NCI-H1694 (cell line): ENCODE results near the gene TCEA2.

Source experiments
- DNase-seq: peaks from one replicate; lab custom pipeline; 2025; lab: John Stamatoyannopoulos, UW

The TCEA2 gene

DNA sequence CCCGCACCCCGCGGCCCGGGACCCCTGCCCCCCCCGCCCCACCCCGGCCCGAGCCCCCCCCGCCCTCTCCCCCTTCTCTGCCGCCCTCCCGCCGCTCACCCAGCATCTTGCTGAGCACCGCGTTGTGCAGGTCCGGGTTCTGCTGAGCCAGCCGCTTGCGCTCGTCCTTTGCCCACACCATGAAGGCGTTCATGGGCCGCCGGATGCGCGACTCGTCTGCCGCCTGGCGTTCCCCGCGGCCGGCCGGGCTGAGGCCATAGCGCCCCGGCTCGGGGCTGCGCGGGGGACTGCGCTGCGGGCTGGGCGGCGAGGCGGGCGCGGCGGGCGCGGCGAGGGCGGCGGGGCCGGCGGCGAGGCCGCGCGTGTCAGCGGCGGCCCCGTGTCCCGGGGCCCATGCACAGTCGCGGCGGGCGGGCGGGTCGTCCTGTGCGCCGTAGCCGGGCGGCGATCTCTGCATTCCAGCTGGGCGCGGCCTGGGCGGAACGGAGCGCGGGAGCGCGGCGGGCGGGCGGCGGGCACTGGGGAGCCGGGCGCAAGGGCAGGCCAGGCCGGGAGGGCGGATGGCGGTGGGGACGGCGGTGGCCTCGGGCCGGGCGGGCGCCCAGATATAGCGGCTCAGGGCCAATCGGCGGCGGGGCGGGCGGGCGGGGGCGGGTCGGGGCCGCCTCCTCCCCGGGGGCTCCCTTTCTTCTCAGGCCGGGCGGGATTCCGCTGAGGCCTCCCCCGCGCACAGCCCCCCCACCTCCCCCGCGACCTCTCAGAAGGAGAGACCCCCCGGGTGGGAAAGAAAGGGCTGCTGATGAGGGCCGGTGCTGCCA lies 13.7 kb upstream of the TCEA2 start, which contains the start of gene SOX18:
TSS of gene SOX18 (minus strand) at position 580 of the 818 bp plus-strand sequence. CDS start at position 457, 123 bp downstream.
- DNase-seq: no peak

DNA sequence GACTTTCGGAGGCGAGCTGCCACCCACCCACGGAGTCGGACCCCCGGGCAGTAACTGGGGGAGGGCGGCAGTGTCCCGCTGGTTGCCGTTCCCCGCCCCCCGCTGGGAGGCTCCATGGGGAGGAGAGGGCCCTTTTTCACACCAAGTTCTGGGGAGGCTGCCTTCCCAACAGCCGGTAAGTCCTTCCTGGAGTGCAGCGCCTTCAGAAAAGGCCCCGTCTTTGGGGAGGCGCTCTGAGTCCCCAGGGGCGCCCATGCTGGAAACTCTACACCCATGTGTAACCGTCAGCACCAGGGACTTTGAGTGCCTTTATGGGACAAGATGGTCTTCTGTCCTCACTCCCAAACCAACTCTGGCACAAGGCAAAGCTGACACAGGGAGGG lies 13.1 kb upstream of the TCEA2 start:
- DNase-seq: no peak

DNA sequence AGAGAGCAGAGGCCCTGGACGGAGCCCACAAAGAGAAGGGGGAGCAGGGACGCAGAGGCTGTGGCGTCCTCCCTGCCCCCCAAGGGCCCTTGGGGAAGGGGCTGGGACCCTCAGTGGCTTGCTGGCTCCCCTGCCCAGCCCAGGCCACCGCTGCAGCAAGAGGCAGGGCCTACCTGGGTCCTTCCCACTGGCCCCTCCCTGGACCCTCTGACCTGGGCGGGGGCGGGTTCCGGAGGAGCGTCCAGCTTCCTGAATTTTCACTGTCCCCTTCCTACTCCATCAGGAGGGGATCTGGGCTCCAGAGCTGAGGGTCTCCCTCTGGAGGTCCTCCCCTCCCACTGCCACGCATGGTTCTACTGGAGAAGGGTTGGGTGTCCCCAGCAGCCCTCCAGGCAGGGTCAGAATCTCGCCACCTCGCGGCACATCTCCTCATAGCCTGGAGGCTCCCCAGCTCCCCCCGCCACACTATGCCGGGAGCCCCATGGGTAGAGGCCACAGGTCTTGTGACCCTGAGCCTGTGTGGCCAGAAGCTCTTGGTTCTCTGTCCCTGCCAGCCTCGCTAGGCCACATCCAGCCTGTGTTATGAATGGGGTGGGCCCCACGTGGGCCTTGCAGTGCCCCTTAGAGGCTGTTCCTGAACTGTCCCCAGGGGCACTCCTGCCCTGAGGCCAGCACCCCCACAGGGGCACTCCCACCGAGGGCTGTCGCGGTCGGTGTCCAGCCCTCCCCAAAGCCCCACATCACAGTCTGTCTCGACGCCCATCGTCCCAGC lies 12.6 kb upstream of the TCEA2 start:
- DNase-seq: no peak

DNA sequence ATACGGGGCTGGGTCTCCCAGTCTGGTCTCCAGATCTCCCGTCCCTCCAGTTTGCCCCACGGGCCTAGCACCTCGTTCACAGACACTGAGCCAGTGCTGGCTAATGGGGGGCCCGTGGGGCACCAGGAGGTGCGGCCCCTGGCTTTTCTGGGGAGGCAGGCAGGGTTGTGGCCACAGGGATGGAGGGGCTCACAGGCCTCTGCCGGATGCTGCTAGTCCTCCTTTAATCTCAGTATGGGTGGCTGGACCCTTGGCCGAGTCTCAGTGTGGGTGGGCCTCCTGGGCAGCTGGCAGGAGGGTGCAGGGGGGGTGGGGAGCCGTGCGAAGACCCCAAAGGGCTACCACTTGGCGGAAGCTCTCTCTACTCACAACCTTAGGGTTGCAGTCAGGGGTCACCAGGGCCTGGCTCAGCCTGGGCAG lies 12.0 kb upstream of the TCEA2 start:
- no peak for DNase-seq

DNA sequence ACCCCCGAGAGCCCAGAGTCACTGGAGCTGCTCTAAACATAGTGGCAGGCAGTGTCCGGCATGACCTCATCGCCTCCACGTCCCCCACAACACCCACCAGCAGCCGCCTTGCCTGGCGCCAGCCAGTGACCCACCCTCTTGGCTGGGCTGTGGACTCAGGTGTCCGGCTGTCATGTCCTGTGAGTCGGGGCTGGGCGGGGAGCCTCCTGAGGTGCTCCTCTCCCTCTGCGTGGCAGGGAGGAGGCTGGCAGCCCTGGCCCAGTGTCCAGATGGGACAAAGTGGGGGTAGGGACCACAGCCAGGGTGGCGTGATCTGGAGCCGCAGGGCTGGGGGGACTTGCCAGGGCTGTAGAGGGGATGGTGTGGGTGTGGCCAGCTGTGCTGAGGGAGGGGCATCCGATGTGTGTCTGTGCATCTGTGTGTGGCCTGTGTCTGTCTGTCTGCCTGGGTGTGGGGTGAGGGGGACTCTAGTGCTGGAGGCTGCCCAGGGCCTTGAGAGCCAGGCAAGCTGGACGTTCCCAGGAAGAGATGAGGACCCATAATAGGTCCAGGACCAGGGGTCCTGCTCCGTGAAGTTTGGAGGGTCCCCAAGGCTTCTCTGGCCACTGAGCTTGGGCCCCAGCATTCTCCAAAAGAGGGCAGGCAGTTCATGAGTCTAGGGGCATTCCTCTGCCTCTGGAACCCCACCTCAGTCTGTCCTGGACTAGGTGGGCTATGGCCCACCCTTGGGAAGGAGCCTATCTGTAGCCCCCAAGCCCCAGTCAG lies 11.3 kb upstream of the TCEA2 start:
- DNase-seq: no peak

DNA sequence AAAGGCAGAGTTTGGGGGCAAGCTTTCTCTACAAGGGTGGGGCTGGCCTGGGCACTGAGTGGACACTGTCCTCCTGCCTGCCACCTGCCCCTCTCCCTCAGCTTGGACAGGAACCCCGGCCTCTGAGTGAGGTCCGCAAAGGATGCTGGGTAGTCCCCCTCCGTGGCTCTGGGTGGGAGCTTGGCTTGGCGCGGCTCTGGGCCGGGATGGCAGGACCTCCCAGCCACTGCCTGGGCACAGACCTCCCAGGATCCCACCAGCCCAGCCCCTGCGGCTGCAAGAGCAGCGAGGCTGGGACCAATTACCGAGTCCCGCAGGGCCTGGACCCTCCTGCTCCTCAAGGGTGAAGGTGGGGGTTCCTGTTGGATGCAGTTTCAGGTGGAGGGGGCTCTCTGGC lies 10.7 kb upstream of the TCEA2 start:
- no peak for DNase-seq

DNA sequence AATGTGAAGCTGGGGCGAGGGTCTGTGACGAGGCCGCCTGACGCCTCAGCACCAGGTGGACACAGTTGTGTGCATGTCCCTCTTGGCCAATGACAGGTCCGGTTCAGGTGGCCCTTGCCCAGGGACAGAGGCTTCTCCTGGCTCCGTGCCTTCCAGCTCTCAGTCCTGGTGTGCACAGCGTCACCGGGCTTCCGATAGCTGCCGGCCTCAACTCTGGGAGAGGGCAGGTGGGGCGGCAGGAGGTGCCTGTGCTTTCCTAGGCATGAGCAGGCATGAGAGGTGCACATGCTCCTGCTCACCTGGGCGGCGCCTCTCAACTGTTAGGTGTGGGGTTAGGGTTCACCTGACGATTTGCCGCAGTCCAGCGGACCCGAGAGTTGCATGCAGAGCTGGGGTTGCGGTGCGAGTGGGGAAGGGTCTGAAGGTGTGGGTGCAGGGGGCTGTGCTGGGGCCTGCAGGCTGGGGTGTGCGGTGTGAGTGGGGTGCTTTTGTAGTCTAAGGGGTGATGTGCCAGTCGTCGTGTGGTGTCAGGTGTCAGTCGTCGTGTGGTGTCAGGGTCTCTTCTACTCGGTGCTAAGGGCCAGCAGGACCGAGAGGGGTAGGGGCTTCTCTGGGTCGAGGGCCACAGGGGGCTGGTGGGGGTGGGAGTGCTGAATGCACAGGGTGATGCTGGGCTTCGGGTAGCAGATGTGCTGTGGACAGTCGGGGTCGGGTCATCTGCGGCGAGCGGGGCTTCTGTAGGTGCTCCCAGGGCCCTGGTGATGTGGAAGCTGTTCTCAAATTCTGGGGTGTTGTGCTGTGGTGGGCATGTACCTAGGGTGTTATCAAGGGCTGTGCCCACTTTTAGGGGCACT lies 9.8 kb upstream of the TCEA2 start:
- DNase-seq: no peak

DNA sequence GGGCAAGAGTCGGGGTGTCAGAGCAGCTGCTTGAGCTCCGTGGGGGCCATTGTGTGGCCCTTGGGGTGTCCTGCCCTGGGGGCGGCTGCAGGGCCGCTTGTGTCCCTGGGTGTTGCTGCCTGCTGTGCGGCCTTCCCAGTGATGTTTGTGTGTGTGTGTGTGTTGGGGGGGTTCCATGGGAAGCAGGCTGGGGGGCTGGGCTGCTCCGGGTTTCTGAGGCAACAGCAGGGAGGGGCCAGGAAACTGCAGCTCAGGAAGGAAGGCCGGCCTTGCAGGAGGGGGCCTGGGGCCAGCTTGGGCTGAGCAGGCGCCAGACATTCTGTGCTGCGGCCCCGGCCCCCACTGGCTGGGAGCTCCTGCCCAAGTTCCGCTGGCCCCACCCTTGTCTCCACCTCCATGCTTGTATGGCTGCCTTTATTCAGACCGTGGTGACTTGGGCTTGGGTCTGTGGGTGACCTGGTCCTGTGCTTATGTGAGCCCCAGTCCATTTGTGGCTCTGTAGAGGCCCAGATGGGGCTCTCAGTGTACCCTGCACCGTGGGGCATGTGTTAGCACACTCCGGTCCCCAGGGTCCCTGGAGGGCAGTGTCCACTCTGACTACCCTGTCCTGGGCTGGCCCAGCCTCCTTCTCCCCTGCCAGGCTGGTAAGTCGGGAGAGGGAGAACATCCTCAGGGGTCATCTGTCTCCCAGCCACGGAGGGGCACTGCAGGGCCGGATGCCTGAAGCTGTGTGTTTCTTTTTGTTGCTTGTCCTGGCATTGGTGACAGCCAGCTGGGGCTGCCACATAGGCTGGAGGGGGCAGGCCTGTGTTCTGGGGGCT lies 8.9 kb upstream of the TCEA2 start:
- DNase-seq: no peak

DNA sequence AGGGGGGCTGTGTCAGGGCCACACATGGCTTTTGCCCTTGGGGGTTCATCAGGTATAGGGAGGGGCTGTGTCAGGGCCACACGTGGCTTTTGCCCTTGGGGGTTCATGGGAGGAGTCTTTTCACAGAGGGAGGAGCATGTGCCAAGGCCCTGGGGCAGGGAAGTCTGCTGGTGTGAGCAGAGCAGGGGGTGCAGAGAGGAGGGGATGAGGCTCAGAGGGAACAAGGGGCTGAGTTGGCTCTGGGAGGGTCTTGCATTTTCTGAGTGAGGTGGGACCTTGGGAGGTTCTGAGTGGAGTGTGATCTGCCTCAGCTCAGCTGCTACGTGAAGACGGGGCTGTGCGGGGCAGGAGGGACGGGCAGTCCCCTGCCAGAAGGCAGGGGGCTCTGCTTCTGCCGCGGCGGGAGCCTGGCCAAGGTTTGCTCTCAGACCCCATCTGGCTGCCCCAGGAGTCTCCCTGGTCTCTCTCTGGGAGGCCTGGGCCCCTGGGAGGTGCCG lies 7.6 kb upstream of the TCEA2 start:
- DNase-seq: no peak

DNA sequence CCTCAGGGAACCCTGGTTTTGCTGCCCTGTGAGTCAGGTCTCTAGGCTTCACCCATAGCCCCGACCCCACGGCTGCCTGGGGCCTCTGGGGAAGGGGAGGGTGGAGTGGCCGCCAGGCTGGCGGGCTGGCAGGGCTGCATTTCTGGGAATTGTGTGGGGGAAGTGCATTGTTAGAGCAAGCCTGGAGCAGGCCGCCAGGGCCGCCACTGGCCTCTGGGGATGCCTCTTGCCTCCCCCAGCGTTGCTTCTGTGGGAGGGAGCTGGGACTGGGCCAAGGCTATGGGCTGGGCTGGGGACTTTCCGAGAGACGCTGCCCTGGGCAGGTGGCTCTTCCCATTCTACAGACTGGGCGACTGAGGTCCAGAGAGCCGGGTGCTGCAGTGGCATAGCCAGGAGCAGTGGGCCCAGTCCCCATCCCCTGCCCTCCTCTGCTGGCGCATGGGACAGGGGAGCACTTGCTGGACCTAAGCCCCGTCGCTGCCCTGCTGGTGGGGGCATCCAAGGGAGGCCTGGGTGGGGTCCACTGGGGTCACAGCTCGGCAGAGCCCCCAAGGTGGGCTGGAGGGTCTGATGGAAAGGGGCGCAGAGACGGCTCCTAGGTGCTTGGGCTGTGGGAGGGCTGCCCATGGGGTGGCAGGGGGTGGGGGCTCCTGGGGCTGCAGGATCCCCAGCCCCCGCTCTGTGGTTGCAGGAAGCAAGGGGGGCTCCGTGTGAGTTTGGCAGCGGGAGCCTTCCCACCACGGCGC lies 6.9 kb upstream of the TCEA2 start:
- DNase-seq: peak; percentile 22

DNA sequence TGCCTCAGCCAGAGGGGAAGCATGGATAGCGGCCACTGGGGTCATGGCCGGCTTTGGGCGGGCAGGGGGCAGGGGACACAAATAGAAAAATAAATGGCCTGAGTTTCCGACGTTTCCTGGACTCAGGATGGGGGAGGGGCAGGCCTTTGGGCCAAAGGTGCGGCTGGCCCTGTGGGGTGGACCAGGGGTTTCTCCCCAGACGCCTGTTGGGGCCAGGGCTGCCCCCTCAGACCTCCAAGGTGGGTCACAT lies 6.4 kb upstream of the TCEA2 start:
- DNase-seq: no peak

DNA sequence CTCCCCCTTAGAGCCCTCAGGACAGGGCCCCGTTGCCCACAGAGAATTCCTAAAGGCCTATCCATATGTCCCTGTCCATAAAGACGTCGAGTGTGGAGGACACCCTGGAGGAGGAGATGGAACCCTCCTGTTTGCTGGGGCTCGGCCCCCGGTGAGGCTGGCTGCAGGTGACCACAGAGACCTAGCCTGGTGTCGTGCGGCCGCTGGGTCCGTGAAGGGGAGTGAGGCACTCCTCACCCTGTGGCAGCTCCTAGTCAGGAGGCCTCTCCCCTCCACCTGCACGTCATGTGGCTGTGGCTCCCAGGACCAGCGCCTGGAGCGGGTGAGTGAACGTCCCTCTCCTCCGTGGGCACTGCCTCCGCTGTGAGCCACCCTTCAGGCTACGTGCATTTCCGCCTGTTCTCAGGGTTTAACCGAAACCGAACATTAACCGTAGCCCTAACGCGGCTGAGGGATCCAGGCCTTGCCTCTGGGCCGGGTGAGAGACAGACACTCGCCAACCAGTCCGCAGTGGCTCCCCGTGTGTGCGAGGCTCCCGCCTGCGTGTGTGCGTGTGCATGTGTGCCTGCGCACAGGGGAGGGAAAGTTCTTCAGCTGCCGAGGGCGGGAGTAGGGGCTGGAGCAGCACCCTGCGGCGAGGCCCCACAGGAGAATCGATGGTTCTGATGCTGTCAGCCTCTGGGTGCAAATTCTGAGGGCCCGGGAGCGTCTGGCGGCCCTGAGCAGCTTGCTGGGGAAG lies 5.9 kb upstream of the TCEA2 start:
- DNase-seq: no peak

DNA sequence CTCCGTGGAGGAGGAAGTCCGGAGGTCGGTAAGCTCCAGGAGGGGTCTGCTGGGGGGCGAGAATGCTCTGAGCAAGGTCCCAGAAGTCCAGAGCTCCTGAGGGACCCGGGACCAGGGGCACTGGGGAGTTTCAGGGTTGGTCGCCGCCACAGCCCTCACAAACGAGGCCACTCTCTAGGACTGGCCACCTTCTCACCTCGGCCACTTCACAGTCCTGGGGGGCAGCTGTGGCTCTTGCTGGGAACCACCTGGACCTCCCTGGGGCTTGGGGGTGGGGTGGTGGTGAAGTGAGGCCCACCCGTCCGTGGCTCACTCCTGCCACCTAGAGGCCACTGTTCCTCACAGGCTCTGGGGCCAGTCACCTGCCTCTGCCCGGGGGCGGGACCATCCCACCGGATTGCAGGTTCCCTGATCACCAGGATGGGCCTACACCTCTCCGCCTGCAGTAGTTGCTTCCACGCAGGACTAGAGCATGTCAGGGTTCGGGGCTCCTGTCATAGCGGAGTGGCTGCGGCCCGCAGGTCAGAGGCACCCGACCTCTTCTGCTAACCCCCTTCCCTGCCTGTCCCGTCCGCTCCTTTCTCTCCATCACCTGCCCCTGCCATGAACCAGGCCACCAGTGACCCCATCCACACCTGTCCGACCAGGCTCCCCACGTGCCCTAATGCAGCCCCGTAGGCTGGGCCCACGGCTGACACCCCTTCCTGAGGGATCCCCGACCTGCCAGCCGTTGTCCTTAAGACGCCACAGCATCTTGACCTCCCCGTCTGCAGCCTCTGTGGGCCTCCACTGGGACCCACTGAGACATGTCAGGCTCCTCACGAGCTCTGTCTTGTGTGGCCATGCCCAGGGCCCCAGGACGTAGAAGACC lies 5.1 kb upstream of the TCEA2 start:
- peak; percentile 40 for DNase-seq

DNA sequence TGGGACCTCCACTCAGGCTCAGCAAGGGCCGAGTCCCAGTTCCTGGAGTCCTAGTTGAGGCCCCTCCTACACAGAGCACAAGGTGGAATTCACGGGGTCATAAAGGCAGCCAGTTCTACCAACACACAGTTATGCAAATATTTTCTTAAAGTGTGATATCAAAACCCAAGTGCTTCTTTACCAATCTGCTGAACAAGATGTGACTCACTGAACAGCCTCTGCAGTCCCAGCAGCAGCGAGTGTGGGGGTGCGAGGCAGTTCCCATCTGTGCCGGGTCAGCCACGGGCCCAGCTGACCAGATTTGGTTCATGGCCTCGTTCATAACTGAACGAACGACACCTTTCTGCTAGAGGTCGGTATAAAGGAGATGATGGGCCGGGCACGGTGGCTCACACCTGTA lies 4.5 kb upstream of the TCEA2 start:
- no peak for DNase-seq

DNA sequence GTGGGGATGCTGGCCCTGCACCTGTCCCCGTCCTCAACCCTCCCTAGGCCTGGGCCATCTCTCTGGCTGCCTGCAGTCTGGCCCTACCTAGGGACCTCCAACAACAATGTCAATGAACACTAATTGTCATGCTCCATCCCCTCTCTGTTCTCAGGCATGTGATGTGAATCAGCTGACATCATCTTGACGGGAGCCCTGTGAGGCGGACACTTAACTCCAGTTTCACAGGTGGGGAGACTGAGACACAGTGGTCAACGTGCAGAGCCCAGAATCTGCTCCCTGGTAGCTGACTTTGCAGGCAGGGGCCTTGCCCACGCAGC lies 762 bp upstream of the TCEA2 start:
- DNase-seq: no peak

DNA sequence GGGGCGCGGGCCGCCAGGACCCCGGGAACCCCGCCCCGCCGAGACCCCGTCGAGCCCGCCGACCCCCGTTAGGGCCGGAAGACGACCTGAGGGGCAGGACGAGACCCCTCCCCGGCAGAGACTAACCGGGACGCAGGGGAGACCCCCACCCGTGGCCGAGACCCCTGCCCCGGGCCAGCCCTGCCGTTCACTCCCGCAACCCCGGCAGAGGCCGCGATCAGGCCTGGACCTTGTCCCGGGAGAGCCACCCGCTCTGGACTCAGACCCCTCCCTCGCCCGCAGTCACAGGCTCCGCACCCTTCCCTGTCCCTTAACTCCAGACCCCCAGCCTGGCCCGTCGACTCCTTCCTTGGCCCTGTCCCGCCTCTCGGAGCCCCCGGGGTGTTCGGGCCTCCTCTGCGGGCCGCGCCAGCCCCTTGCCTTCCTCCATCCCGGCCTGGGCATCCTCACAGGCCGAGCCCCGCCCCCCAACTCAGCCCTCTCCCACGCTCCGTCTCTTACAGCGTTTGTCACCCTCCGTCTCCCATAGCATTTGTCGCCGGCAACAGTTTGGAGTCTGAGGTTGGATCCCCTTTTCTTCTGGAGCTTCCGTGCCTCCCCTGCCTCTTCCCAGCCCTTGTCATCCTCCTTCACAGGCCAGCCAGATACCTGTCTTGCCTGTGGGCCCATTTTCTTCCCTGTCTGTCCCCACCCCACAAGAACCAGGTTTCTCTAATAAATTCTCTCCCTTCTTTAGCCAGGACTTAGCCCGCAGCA lies 569 bp downstream of the TCEA2 start:
- DNase-seq: no peak

DNA sequence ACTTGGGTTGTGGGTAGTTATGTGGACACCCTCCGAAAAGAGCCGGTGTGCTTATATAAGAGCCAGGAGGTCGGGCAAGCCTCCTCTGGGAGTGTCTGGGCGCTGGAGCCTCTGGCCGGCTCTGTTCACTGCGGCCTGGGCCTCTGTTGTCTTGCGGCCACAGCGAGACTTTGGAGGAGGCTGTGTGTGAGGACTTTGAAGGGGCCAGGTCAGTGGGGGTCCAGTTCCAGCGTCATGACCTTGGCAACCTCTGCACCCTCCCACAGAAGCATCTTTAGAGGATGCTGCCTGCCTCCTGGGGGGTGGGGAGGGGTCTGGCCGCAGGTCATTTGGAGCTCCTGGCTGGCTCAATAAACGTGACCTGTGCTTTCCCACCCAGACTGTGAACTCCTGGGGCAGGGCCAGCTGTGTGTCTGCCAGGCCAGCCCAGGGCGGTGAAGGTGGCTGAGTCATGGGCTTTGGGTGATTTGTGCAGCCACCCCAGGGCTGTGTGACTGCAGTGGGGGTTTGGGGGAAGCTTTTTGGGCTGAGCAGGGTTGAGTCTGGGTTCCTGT lies 1.2 kb downstream of the TCEA2 start:
- no peak for DNase-seq
